Sigmoid colon (tissue), 3 donors: Measurements from ENCODE around the gene INSIG1.

ENCODE experiments used
- POLR2A ChIP-seq, 2 donors: fragments of 450-650 bp; IDR thresholded peaks; one replicate each; pipeline ENCODE4 v1.6.1; 2016; ENCODE audit warnings: antibody characterized with exemption in 2 of 2, mild to moderate bottlenecking in 2 of 2, moderate library complexity in 2 of 2
- TF ChIP-seq, protein P1 (sequence below), 4 experiments: fragments of 450-650 bp in 3 of 4; fragments of 200-600 bp in 1 of 4; IDR thresholded peaks; one replicate each; pipeline ENCODE4 v1.5.1; 2016 to 2019; ENCODE audit warnings: antibody characterized with exemption in 4 of 4, mild to moderate bottlenecking in 3 of 4, moderate library complexity in 2 of 4

DNA sequence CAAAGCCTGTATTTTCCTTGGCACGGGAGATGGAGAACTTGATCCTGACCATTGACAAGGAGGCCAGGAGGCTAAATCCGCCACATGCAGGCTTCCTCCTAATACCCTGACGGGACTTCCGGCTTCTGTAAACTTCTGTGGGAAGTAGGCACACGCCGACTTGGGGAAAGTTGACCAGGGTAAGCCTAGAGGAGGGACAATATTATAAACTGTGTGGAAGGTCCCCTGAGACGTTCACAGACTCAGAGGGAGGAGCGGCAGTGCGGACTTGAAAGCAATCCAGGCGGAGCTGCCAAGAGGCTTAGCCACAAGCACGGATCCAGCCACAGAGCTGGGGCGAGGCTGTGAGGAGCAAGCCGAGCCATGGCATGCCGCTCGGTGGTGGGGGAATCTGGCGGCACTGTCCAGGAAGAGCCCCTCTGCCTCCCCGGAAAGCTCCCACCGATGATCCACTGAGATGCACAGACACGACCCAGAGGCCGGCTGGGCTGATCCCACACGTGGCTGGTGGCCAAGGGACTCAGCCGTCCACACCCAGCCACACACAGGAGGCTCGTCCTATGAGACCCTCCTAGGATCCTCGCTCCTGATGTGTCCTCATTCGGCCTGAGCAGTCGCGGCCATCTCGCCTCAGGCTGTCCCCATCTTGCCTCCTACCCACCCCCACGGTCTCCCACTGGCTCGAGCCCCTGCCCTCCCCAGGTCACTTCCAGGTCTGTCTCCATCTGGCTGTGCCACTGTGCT is 40.0 kb upstream of the INSIG1 start:
- no peak for TF ChIP-seq POLR2A (IDR thresholded peaks at IDR 0.05)
- TF ChIP-seq, protein P1, sequence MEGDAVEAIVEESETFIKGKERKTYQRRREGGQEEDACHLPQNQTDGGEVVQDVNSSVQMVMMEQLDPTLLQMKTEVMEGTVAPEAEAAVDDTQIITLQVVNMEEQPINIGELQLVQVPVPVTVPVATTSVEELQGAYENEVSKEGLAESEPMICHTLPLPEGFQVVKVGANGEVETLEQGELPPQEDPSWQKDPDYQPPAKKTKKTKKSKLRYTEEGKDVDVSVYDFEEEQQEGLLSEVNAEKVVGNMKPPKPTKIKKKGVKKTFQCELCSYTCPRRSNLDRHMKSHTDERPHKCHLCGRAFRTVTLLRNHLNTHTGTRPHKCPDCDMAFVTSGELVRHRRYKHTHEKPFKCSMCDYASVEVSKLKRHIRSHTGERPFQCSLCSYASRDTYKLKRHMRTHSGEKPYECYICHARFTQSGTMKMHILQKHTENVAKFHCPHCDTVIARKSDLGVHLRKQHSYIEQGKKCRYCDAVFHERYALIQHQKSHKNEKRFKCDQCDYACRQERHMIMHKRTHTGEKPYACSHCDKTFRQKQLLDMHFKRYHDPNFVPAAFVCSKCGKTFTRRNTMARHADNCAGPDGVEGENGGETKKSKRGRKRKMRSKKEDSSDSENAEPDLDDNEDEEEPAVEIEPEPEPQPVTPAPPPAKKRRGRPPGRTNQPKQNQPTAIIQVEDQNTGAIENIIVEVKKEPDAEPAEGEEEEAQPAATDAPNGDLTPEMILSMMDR (IDR thresholded peaks at IDR 0.05): no peak
